ENCODE data around the gene ENTREP1.

The ENTREP1 gene

DNA sequence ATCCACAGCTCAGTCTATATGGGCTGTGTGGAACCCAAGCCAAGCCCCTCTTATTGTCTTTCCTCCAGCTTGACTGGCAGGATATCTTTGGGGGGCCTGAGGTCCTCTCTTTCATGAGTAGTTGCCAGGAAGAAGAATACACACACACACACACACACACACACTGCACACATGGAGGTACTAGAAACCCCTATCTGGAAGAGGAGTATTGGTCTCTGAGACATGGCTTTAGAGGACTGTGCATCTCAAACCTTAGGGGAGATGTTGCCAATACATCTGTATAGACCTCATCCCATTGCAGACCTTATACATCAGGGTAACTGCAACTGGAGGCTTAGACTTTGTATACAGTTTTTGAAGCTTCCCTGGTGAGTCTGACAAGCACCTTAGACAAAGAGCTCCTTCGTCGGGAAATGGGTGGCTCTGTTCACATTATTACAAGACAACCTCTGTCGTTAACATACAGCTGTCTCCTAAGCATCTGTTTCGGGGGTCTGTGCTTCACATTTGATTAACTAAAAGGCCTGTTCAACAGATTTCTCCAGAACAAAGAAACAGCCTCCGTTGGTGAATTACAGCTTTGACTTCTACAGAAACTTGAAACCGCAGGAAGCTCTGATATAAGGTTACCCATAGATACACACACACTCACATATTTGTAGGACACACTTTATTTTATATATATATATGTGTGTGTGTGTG is 5.5 kb upstream of the ENTREP1 start:
- no peak for DNase-seq (ENCODE audit: low read depth in 2 of 2)

DNA sequence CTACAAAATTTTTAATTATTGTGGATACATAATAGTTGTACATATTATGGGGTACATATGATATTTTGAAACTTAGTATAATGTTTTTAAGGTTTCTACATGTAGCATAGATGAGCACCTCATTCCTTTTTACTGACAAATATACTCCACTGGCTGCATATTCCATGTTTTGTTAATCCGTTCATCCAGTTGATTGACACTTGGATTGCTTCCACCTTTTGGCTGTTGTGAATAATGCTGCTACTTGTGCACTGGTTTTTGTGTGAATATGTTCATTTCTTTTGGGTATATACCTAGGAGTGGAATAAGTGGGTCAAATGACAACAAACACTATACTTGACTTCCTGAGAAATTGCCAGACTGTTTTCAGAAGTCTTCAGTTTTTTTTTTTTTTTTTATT is 2.8 kb upstream of the ENTREP1 start:
- no peak for DNase-seq (ENCODE audit: low read depth in 2 of 2)

DNA sequence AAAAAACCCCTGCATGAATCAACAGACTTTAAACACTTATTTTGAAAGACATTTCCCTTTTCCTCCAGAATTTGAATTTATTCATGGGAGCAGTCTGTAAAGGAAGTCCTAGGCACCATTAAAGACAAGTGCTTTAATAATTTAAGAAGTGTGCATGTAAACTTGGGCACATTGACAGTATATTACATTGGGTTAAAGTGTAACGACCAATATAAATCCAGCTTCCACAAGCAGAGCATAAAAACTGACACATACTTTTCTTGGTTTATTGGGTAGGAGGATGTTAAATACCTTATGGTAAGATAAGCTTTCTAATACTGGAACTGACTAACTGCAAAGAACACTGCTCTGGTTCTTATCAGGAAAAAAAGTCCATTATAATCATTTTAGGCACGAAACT is 1.2 kb upstream of the ENTREP1 start:
- DNase-seq (ENCODE audit: low read depth in 2 of 2): no peak

DNA sequence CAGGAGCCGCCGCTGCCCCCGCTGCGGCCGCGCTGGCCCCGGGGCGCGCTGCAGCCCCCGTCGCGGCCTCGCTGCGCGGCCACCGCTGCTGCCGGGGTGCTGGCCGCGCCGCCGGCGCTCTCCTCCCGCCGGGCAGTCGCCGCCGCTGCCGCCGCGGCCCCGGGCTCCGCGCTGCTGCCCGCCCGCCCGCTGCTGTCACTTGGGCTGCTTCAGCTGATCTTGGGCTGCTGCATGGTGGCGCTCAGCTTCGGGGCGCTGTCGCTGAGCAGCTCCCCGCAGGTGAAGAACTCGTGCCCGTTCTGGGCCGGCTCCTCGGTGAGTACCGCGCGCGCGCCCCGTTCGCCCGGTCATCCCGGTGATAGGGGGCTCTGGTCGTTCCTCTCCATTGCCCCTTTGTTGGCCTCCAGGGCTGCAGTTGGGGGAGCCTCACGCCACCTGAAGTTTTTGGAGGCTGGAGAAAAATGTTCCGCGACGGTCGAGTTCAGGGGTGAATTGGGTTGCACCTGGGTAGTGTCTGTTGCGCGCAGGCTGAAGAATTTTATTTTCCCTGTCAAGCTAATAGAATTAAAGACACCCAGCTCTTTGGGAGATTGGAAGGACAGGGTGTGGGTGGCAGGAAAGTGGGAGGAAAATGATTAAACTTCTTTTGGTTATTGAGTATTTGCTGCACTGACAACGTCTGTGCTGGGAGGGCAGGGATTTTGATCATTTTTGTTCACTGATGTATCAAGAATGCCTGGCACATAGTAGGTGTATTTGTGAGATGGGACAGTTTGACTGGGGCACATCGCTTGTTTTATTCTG is 596 bp downstream of the ENTREP1 start:
- no peak for DNase-seq (ENCODE audit: low read depth in 2 of 2)

DNA sequence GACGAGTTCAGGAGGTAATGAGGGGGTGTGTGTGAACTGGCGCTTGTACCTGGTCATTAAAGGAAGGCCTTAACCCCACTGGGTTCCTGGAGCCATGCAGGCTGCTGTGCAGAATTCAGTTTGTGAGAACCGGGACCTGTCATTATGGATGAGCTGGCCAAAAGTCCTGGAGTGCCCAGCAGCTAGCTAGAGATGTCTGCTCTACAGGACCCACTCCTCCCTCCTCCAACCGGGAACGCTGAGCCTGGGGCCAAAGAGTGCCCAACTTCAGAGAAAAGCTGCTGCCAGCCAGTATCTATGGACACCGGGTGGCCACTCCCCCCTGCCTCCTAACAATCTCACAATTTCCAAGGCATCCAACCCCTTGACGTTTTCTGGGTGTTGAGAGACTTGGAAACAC is 1.2 kb downstream of the ENTREP1 start:
- DNase-seq (ENCODE audit: low read depth in 2 of 2): no peak

DNA sequence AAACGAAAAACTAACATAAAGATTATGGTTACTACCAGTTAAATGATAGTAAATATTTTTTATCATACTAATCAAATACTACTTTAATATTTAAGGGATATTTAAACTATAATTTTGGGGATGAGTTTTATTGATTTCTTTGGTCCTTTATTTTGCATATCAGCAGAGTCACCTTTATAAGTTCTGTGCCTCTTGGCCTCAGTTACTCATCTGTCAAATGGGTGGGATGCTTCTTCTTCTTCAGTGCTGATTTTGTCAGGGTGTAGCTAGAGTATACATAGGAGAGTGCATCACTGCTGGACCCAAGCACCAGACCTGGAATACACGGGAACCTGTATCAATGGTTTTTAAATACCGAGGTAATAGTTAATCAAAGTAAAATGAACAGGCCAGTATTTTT is 5.6 kb downstream of the ENTREP1 start:
- DNase-seq (ENCODE audit: low read depth in 2 of 2): no peak

DNA sequence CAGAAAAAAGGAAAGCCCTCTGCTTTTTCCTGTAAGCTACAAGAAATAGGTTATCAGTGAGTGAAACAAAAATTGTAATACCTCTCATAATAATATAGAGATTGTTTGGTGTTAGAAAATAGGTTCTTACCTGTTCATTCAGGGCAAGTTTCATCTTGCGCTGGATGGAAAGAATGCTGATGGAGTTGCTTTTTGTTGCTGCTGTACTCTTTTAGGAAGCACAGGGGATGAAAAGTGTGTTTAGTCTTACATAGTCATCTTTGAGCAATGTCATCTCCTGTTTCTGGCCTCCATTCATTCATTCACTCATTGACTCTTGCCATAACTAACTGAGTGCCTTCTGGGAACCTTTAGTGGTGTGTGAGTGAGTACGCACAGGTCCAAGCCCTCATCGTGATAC is 6.4 kb downstream of the ENTREP1 start:
- DNase-seq (ENCODE audit: low read depth in 2 of 2): no peak

DNA sequence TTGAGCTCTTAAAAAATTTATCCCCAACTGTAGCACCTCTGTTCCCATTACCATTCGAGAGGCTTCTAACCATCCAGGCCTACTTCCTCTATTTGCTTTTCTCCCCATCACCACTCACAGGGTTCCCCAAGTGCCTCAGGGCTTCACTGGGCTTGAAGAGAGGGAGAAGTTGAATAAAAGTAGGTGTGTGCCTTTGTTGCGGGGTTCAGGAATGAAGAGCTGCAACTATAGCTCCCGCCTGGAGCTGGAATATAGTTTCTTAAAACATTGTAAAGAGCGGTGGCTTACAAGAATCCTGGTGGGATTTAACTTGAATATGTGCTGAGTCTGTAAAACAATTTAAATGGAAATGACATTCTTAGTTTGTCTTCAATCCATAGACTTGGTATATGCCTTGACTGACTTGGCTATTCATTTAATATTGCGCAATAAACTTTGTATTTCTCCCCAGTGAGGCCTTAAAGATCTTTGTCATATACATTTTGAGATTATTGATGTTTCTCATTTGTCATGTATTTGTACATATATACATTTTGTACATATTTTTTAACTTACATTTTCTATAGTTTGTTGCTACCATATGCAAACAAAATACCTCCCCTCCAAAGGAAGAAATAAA is 7.2 kb downstream of the ENTREP1 start:
- no peak for DNase-seq (ENCODE audit: low read depth in 2 of 2)

DNA sequence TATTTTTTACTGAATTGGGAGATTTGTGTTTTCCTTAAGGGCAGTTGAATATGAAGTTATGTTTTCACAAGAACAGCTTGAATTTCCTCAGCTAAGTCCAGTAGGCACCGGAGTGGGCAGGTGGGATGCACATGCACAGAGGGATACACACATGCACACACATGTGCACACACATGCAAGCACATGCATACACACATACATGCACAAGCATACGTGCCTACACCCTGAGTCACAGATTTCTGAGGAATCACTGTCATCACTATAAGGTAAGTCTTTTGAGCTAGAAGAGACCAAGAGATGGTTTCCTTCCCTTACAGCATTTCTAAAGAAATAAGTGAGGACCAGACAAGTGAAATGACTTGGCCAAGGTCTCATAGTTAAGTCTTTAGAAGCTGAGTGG is 8.7 kb downstream of the ENTREP1 start:
- no peak for DNase-seq (ENCODE audit: low read depth in 2 of 2)

DNA sequence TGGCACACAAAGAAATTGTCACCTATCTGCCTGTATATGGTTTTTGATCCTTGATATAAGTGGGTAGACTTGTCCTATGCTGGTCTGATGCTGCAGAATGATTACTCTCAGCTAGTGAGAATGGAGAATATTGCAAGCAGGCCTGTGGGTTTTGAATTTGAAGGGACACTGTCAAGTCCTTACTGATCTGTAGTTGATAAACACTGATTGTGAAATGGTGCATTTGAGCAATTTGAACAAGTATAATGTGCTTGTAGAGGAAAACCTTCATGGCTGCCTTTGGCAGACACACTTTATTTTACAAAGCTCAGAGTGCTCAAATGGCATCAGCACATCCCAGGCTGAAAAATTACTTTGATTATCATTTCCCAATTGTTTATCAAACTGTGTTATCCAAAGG is 9.3 kb downstream of the ENTREP1 start:
- no peak for DNase-seq (ENCODE audit: low read depth in 2 of 2)

DNA sequence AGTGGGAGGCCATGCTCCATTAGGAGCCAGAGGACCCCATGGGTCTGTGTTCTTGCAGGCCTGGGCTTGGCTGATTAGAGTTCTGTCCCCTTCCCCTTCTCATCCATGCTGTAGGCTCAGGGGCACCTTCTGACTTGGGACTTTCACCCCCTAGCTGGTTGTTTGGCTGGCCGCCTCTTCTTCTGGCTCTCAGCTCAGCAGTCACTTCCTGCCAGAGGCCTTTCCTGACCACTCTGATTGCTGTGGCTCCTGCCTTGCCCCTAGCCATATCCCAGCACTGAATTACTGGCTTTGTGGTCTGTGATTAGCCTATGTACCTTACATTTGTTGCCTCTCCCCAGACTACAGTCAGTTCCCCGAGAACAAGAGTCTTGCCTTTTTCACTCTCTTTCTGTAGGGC is 14.6 kb downstream of the ENTREP1 start:
- no peak for DNase-seq (ENCODE audit: low read depth in 2 of 2)

DNA sequence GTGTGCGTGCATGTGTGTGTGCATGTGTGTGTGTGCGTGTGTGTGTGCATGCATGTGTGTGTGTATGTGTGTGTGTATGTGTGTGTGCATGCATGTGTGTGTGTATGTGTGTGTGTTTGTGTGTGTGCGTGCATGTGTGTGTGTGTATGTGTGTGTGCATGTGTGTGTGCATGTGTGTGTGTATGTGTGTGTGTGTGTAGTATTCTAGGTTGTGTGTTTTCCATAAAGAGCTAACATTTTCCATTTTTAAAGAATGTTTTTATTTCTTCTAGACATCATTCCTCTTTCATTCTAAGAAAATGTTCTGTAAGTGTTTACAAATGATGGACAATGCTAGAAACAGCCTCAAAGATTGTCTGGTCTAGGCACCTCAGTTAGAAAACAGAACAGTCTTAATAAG is 15.6 kb downstream of the ENTREP1 start:
- DNase-seq (ENCODE audit: low read depth in 2 of 2): no peak

DNA sequence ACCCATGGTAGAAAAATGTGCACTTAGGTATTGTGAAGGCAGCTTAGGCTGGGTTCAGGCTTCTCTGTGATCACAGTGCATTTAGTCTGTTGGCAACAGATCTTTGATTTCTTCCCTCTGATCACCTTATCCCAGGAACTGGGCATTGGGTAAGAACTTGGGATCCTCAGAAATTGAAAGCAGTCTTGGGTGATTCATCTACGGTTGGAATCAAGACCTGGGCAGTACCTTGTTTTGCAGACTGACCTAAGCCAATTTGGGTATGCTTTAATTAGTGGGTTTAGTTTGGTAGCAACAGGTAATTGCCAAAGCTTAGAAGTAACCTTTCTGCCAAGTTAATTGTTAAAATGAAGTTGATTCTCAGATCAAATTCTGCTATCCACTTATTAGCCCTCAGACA is 17.8 kb downstream of the ENTREP1 start:
- no peak for DNase-seq (ENCODE audit: low read depth in 2 of 2)

DNA sequence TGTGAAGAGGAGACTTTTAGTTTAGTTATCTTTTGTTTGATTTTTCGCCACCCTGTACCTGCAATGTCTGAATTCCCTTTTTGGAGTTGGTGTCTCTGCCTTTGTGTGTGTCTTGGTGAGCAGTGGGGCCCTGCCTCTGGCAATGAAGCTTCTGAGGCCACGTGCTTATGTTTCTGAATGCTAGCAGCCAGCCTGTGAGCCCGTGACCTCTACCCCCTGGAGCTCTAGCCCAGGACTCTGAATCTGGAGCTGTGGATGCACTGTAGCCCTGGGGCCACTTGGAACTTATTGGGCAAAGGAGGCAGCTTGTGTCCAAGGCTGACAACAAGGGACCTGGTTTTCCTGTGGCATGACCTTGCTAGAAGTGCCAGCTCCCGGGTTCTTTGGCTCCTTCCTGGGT is 19.4 kb downstream of the ENTREP1 start:
- no peak for DNase-seq (ENCODE audit: low read depth in 2 of 2)

DNA sequence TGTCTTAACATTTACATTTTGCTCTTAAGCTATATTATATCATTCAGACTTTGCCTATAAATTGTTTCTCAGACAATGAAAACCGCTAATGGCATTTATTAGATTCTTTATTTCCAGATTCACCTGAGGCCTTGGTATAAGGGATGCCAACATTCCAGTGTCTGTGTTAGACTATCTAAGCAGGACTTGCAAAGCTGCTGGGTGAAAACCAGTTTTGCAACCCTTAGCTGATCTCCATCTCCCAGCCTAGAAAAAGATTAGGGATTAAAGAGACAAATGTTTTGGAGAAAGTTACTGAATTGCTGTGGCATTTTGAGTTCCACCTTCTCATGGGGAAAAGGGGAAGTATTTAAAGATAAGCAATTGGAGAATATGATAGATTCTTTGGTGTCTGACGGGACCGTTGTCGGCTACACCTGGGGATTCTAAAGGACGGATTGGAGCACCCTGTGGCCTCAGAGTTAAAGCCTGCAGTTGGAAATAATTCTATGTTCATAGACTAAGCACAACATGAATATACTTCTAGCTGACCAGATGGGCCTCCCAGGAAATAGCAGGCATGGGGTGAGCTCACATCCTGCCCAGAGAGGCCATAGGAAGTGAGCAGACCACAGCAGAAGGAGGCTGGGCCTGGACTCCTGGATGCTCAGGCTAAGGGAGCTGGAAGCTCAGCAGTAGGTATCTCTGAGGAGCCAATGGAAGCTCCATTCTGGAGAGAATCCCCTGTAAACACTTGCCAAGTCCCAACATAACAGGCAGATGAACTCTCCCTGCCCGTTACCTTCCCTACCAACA is 21.8 kb downstream of the ENTREP1 start:
- no peak for DNase-seq (ENCODE audit: low read depth in 2 of 2)

DNA sequence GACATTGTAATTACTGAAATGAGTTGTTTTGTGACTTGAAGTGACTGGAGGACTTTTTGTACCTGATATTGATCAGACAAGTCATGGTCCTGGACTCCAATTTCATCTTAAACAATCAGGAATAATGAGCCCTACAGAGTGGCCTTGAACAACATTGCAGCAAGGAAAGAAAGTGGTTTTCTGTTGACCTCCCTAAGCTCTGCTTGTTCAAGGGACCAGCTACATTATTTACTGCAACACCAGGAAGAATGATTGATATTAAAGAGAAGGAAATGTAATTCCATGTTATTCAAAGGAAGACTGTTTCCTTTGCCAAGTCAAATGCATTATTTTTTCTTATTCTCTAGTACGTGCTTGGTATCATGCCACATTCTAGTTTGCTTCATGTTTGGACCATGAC is 22.6 kb downstream of the ENTREP1 start:
- no peak for DNase-seq (ENCODE audit: low read depth in 2 of 2)

DNA sequence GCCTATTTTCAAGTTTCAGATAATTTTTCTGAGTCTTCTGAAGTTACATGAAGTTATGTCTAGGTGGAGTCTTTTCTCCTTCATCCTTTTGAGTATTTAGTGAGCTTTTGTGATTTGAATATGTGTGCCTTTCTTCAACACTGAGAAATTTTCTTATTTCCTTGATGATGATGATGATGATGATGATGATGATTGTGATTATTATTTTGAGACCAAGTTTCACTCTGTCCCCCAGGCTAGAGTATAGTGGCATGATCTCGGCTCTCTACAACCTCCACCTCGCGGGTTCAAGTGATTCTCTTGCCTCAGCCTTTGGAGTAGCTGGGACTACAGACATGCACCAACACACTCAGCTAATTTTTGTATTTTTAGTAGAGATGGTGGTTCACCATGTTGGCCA is 26.2 kb downstream of the ENTREP1 start:
- no peak for DNase-seq (ENCODE audit: low read depth in 2 of 2)

DNA sequence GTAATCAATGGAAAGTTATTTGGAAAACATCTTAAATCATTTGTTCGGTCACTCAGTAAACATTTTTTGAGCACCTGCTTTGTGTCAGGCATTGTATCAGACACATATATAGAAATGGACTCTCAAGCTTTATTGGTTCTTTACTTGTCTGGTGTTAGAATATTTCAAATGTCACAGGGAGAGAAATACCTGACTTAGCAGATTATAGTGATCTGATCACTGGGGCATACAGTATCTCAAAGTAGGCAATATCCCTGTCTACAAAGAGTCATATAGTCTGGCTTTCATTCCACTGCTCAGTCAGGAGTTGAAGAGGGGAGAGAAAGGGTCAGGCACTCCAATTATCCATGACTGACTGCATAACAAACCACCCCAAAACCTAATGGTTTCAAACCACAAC is 30.2 kb downstream of the ENTREP1 start:
- no peak for DNase-seq (ENCODE audit: low read depth in 2 of 2)

DNA sequence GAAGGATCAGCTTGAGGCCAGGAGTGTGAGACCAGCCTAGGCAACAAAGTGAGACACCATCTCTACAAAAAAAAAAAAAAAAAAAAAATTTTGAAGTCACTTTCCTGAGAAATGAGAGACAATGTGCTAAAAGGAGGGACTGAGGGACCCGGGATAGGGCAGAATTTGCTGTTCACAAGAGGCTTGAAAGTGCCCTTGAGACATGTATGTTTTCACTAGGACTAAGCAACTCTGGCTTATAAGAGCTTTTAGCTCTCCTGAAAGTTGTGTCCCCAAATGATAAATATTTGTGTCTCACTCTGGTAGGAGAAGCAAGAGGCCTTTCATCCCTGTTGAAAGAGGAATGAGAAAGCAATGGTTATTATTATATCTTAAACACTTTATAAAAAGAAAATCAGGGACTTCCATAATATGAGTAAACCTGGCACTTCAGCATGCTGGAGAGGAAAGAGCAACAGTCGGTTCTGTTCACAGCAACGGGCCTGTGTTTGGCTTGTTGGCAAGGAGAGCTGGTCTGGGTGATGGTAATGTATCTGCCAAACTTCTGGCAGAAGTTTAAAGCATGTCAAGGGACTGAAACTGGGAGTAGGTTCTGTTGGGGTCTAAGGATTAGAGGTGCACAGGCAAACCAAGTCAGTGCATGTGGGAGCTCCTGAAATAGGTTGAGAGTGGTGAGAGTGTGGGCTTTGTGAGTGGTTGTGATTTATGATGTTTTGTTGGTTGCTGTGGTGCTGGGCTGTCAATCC is 32.2 kb downstream of the ENTREP1 start:
- DNase-seq (ENCODE audit: low read depth in 2 of 2): no peak

DNA sequence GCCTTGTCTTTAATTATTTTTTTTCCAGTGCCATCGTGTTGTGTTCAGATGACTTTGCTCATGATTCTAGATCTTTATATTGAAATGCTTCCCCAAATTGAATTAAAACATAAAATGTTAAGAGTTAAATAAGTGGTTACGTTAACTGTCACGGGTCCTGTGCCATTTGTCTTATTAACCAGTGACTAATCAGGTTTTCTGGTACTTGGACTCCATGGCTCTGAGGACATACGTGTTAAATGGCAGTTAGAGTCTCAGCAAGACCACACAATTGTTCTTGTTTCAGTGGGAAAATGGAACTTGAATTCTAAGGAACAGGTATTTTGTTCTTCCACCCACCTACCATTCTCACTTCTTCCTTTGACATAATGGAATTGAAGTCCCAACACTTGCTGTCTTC is 32.8 kb downstream of the ENTREP1 start:
- DNase-seq (ENCODE audit: low read depth in 2 of 2): no peak

DNA sequence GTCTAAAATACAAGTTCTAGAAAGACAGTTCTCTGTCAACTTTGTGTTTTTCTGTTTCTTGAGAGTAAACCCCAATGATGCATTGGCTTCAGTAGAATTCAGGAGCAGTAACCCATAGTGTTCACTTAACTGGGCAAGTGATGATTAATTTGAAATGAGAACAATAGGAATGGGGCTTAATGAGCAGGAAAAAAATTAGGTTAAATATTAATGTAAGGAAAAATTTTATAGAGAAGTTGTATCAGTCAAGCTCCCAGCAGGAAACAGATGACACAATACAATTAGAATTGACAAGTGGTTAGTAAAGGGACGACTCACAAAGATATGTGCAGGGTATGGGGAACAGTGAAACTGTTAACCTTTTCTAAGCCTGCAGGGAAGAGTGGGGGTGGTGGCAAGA is 38.2 kb downstream of the ENTREP1 start:
- no peak for DNase-seq (ENCODE audit: low read depth in 2 of 2)
